Measurements from ENCODE around the gene TEC.

- TF ChIP-seq CTCF (IDR thresholded peaks at IDR 0.05) (no peak), POLR2A (IDR thresholded peaks at IDR 0.05) (no peak)
Observed at GRCh38 chr4:48299560-48299959, 29.9 kb upstream of the TEC start.

Measured in testis (tissue), 2 donors.